HCT116 (cell line): ENCODE results near the gene ZNF57. TPM values are rescaled to one million over a fixed set of nuclear protein-coding genes. Genes with fewer than 3 reads are reported as not detected.

Experiments used
- total RNA-seq: library from RNA; stranded (reverse); gene quantifications from one replicate; pipeline ENCODE4 v1.2.1, GENCODE V29; 2021; ENCODE audit not compliant: unreplicated experiment

The ZNF57 gene
- total RNA-seq, 1 experiment from 2014 or later, result 8.3 TPM

Other genes with a start within 250 kb of the ZNF57 start
- gene GNG7, start 198.2 kb upstream of the ZNF57 start, total RNA-seq, result 11.3 TPM
- gene DIRAS1, start 179.6 kb upstream of the ZNF57 start, total RNA-seq, result 33.7 TPM
- gene SLC39A3, start 160.9 kb upstream of the ZNF57 start, total RNA-seq, result 39.1 TPM
- gene SGTA, start 117.7 kb upstream of the ZNF57 start, total RNA-seq, result 109 TPM
- gene THOP1, start 115.4 kb upstream of the ZNF57 start, total RNA-seq, result 201 TPM
- 4.0 TPM for gene ZNF554, start 81.1 kb upstream of the ZNF57 start, total RNA-seq
- gene ZNF555, start 59.5 kb upstream of the ZNF57 start, total RNA-seq, result 4.5 TPM
- gene ZNF556, start 33.6 kb upstream of the ZNF57 start, total RNA-seq, result not detected
- 5.9 TPM for gene ZNF77, start 44.0 kb downstream of the ZNF57 start, total RNA-seq
- gene TLE6, start 76.6 kb downstream of the ZNF57 start, total RNA-seq, result 10.9 TPM
- gene TLE2, start 128.4 kb downstream of the ZNF57 start, total RNA-seq, result 35.6 TPM
- gene TLE5, start 161.6 kb downstream of the ZNF57 start, total RNA-seq, result 263 TPM
- 56.5 TPM for gene GNA11, start 193.4 kb downstream of the ZNF57 start, total RNA-seq
- 1.5 TPM for gene GNA15, start 235.1 kb downstream of the ZNF57 start, total RNA-seq